HG03342 (cell line): ENCODE results near the gene IFT80.

ENCODE experiments used
- ATAC-seq: cut with Tn5 transposase; IDR thresholded peaks from one replicate; pipeline ENCODE4 v1.9.1; 2021; ENCODE audit warnings: mild to moderate bottlenecking, moderate library complexity; ENCODE audit not compliant: unreplicated experiment

Gene IFT80

DNA sequence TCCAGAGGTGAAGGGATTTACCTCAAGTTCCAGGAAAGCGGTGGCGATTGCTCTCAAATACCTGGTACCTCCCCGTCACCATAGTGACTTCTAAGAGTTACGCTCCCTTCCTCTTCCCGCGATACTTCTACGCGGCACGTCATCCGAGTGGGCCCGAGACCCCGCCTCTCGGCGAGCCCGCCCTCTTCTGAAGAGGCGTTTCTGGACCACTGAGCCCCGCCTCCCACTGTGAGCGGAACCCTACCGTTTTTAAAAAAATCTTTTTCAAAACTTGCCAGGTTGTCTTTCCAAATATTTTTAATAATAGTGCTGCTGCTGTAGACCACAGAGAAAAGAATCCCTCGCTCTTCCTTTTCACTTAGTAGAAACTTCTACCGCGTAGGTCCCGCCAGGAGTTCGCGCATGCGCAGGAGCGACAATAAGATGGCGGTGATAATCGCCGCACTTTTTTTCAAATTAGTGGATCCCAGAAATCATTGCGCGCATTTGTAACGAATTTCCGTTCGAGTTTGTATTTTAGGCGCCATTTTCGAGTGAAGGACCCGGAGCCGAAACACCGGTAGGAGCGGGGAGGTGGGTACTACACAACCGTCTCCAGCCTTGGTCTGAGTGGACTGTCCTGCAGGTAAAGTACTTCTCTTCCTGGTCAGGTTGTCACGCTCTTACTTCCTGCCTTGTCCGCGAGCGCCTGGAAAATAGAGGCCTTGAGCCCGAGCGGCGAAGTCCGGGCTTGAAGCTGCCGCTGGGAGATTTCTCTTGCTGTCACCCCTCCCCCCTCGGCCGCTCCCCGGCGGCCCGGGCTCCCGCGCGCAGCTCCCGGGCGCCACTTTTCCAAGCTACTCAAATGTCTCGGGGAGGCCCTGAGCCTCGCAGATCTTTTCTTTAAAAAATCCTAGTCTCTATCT lies at the start of gene IFT80, which contains the start of gene SMC4:
Gene IFT80 (minus strand): TSS at position 101 of the 905 bp plus-strand sequence. CDS start 14,625 bp downstream, outside the sequence.
Gene SMC4 (plus strand): TSS at position 526 of the 905 bp plus-strand sequence. CDS start 1,177 bp downstream, outside the sequence.
- ATAC-seq: peak; percentile 91

DNA sequence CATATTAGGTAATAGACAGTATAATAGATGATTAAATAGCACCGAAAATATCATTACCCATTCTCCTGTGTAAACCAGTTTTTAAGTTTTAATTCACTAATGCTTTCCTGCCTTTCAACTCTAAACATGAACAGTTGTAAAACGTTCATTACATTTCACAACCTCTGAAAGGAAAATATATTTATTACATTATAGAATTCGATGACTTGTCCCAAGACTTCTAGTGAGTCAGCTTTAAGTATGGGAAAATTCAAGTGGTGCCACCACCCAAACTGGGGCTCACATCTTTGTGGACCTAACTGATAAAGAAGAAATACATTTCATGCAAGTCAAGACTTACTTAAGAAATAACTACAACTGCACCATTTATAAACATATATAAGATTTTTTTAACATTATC lies 48.5 kb upstream of the IFT80 start:
- ATAC-seq: no peak

DNA sequence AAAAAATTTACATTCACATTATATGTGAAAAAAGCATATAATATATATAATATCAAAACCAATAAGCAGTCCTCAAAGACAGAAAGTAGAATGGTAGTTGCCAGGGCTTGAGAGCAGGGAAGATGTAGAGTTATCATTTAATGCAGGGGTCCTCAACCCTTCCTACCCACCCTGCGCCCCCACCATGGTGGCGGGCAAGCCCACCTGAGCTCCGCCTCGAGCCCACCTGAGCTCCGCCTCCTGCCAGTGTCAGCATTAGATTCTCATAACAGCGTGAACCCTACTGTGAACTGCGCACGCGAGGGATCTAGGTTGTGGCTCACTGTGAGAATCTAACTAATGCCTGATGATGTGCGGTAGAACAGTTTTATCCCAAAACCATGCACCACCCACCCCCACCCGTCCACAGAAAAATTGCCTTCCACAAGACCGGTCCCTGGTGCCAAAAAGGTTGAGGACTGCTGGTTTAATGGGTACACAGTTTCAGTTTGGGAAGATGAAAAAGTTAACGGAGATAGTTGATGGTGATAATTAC lies 47.6 kb upstream of the IFT80 start:
- ATAC-seq: no peak

DNA sequence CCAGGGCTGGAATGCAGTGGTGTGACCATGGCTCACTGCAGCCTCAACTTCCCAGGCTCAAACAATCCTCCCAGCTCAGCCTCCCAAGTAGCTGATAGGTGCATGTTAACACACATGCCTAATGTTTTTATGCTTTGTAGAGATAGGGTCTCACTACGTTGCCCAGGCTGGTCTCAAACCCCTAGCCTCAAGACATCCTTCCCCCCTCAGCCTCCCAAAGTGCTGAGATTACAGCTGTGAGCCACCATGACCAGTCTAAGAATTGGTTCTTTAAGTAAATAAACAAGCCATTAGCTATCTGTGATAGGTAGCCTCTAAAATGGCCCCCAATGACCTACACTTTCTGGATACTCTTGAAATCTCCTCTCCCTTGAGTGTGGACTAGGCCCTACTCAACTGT lies 46.8 kb upstream of the IFT80 start:
- ATAC-seq: no peak

DNA sequence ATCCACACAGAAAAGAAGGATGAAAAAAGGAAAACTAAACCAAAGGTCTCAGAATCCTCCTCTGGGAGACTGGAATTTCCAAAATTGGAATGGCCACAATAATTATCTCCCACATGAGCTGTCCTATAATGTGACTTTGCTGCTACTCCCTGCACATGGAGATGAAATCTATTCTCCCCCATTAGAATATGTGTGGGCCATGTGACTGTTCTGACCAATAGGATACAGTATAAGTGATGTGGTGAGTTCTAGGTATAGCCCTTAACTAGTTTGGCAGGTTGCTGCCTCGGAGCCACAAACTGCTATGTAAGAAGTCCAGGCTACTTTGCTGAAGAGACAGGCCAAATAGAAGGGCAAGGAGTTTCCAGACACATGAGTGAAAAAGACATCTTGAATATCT lies 45.4 kb upstream of the IFT80 start:
- ATAC-seq: no peak

DNA sequence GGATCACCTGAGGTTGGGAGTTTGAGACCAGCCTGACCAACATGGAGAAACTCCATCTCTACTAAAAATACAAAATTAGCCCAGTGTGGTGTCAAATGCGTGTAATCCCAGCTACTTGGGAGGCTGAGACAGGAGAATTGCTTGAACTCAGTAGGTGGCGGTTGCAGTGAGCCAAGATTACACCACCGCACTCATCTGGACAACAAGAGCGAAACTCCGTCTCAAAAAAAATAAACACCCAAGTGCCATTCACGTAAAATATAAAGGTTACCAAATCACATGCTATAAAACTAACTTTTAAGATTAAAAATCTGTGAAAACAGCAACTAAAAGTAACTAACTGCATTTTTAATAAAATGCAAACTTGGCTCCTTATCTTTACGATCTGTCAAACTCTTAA lies 41.7 kb upstream of the IFT80 start:
- no peak for ATAC-seq

DNA sequence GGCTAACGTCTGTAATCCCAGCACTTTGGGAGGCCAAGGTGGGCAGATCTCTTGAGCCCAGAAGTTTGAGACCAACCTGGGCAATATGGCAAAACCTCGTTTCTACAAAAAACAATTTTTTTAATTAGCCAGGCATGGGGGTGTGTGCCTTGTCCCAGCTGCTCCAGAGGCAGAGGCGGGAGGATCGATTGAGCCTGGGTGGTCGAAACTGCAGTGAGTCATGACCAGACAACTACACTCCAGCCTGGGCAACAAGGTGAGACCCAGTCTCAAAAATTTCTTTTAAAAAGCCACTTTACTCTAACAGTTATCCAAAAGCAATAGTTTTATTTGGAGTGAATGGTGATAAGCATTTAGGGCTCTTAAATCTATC lies 38.0 kb upstream of the IFT80 start:
- ATAC-seq: no peak

DNA sequence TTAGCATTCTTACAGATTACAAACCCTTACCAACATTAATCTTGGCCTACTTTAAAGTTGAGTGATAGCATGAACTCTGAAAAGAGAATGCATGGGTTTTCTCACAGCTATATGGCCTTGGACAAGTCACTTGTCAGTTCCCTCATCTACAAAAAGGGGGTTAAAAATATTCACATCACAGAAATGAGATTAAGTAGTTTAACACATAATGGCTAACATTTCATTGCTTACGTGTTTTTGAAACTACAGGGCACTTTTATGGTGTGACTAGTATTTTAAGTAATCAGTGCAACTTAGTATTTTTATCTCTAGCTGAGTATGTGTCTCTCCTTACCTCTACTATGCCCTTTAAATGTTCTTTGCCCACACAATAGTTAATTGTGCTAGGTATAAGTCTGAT lies 36.7 kb upstream of the IFT80 start:
- no peak for ATAC-seq

DNA sequence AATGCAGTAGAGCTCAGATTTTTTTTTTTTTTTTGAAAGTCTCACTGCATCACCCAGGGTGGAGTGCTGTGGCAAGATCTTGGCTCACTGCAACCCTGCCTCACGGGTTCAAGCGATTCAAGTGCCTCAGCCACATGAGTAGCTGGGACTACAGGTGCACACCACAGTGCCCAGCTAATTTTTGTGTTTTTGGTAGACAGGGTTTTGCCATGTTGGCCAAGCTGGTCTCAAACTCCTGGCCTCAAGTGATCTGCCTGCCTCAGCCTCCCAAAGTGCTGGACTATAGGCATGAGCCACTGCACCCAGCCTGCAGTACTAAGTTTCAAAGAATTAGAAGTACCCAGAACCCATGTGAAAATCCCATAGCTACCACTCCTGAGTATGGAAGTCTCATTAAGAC lies 36.1 kb upstream of the IFT80 start:
- ATAC-seq: no peak

DNA sequence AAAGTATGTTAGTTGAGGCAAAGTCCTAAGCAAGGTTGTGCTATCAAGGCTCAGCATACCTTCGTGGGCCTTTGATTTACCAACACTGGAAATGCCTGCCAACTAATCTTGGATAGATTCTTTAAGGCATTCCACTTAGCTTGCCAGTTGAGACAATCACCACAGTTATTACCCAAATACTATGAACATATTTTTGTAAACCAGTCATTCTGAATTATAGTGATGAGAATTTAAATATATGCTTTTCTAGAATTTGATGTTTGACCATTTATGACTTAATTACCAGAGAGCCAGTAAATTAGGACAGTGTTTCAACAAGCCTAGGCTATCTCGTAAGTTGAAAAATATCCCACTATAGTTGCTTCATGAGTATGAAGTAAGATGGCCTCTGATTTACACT lies 35.0 kb upstream of the IFT80 start:
- no peak for ATAC-seq

DNA sequence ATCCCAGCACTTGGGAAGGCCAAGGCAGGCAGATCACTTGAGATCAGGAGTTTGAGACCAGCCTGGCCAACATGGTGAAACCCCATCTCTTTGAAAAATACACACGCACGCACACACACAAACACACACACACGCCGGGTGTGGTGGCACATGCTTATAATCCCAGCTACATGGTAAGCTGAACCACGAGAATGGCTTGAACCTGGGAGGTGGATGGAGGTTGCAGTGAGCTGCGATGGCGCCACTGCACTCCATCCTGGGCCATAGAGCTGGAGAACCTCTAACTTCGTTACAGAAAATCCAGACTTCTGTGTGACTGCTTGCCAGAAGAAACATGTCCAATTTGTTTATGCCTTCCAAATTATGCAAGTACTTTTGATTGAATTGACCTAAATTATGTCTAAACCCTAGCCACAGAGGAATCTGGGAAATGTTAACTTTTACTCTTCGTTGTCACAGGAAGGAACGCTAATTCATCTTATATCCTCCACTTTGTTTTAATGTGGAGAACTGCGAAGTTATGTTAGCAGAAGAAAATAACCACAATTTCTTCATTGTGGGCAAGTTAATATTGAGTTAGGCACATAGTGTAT lies 28.9 kb upstream of the IFT80 start:
- no peak for ATAC-seq

DNA sequence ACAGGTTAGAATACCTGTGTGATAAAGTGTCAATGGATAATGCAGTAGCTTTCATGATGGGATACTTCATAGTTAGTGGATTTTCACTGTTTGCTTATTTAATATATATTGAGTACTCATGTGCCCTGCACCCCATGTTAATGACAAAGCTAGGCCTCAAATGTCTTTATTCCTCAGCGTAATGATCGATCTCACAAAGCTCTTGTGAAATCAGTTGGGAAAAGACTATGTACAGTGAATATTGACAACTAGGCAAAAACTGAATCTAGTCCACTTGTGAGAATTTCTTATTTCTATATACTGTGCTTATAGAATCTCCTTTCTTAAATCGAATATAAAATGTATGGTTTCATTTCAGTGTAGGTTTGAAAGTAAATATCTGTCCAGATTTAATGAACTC lies 18.3 kb upstream of the IFT80 start:
- no peak for ATAC-seq

DNA sequence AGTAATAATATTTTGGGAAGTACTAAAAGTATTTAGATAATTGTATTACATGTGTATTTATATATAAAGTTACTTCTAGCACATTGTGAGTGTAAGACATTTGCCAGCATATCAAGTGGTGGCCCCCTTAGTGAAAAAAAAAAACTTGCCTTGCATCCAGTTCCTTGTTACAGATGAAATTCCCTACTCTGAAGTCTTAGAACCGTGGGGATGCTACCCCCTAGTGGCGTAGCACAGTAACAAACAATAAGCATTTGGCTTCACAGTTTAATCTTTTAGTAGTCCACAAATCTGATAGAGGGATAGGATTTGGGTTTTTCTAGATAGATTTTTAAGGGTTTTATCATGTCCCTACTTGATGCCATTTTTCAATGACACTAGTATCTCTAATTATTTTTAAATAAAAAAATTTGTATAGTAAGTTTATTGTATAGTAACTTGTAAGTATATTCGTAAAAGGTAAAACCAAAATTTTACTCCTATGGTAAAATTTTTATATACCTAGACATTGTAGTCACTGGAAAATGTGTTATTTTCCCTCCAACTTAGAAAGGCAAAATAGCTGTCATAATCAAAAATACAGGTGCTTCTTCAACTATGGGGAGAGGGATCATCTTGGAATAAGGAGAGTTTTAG lies 14.7 kb upstream of the IFT80 start:
- peak; percentile 86 for ATAC-seq

DNA sequence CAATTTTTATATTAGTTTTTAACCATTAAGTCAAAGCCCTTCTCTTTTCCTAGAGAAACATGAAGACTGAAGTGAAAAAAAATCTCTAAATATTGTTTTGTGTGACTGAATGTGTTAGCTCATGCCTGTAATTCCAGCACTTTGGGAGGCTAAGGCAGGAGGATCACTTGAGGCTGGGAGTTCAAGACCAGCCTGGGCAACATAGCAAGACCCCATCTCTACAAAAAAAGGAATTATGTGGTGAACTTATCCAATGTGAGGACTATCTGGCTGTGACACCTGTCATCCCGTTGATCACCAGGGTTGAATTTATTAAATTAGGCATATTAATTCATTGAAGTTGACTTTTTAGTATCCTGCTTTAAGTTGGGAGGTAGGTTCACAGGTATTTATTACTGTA lies 13.5 kb upstream of the IFT80 start:
- no peak for ATAC-seq

DNA sequence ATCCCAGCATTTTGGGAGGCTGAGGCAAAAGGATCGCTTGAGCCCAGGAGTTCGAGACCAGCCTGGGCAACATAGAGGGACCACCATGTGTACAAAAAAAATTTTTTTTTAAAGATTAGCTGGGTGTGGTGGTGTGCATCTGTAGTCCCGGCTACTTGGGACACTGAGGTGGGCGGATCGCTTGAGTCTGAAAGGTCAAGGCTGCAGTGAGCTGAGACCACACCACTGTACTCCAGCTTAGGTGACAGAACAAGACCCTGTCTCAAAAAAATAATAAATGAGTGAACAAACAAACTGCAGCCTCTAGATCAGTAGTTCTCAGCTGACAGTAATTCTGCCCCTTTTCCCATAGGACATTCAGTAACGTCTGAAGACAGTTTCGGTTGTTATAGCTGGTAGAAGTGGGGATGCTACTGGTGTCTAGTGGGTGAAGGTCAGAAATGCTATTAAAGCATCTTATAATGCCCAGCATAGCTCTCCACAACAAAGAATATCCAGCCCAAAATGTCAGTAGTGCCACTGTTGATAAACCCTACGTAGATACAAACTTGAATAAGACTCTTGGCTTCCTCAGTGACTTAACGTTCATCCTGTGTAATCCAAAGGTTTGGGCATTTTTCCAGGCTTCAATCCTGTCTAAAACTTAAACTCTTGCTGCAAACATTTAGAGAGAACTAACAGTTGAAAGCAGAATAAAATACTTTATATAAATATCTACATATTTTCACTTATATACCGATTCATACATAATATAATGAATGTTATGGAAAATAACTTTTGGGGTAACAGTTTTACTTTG lies 11.0 kb upstream of the IFT80 start:
- ATAC-seq: no peak

DNA sequence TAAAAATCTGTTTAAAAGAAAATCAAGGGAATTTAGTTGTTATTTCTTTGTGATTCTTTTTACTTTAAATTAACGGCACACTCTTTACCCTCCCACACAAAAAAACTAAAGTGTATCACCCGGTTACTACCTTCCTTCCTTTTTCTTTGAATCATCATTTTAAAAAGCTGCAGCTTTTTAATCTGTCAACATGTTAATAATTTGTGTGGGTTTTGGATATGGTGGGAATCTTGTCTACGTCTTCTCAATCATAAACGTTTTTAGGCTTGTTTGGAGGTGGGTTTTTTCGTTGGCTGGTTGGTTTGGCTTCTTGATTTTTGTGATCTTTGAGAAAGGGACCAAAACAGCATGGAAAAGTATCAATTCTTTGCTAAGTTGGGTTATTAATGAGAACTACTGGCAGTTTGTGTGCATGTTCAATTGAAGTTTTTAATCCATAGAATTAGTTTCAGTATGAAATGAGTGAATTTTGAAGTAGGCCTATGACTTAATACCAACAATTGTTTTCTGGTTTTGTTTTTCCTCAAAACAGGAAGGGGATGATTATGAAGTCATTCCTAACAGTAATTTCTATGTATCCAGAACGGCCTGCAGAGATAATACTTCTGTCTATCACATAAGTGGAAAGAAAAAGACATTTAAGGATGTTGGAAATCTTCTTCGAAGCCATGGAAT lies 4.9 kb upstream of the IFT80 start:
- no peak for ATAC-seq

DNA sequence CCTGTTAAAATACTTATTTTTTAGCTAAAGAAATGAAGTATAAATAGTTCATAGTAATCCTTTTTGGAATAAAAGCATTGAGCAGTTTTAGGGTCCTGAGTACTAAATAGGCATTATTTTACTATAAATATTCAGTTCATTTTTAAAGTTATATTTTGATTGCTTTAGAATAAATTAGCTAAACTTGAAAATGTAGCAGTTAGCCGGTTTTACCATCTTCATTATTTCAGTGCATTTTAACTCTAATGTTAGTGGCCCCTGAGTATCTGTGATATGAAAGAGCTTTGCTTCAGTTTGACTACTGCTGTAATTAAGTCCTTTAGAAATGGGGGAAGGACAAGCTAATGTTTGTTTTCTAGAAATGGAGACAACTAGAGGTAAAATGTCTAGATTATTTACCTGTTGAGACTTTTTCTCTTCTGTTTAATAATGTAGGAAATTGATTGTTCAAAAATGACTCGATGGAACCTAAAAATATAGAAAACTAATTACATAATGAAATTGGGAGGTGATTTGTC lies 4.1 kb upstream of the IFT80 start:
- ATAC-seq: no peak

DNA sequence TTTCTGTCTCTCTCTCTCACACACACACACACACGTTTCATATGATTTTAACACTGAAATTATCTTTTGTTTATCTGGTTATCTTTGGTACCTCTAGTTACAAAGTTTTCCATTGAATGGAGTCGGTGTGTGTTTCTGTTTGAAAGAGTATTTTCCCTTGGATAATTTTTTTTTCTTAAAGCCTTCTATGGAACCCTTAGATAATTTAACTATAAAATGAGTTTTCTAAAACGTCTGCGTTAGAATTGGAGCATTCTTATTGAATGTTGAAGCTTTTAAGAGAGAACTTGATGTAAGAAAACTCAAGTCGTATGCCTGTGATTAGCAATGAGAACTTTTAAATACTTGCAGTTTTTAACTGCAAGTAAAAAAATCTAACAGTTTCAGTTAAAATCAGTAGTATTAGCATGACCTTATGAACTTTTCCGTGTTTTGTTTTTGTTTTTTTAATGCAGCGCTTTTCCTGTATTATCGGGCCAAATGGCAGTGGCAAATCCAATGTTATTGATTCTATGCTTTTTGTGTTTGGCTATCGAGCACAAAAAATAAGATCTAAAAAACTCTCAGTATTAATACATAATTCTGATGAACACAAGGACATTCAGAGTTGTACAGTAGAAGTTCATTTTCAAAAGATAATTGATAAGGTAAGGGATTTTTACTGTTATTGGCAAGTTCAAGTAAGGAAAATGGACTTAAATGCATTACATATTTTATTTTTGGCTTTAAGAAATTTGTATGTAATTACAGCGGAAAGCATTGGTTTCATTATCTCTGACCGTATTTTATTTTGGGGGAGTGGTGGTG lies 3.4 kb upstream of the IFT80 start:
- no peak for ATAC-seq
